Upper lobe of left lung (tissue), 4 donors: Measurements from ENCODE around the gene NACC2.

Experiments used
- CTCF ChIP-seq, 6 experiments: fragments of 450-650 bp in 4 of 6; fragments of 200-600 bp in 2 of 6; sonication (generic) in 2 of 6; IDR thresholded peaks; one replicate each; pipeline ENCODE4 v1.5.1; 2016 to 2019; ENCODE audit warnings: antibody characterized with exemption in 6 of 6
- EP300 ChIP-seq, 4 donors: sonication (generic); formaldehyde crosslinking; IDR thresholded peaks; one replicate each; pipeline ENCODE4 v1.5.1; 2017; ENCODE audit warnings: antibody characterized with exemption in 4 of 4, control low read depth in 2 of 4
- POLR2A ChIP-seq, 4 donors: fragments of 450-650 bp; IDR thresholded peaks; one replicate each; pipeline ENCODE4 v1.5.1; 2016 to 2017; ENCODE audit warnings: antibody characterized with exemption in 4 of 4, mild to moderate bottlenecking in 2 of 4

GRCh38 chr9:136132512-136133050, 37.5 kb upstream of the NACC2 start:
- TF ChIP-seq CTCF (IDR thresholded peaks at IDR 0.05) = no peak
- no peak for TF ChIP-seq EP300 (IDR thresholded peaks at IDR 0.05)
- no peak for TF ChIP-seq POLR2A (IDR thresholded peaks at IDR 0.05)
